GM21528 (cell line): ENCODE data around the gene PMFBP1.

ENCODE experiments used
- ATAC-seq: cut with Tn5 transposase; IDR thresholded peaks from one replicate; pipeline ENCODE4 v1.9.1; 2021; ENCODE audit warnings: mild to moderate bottlenecking, moderate library complexity; ENCODE audit not compliant: unreplicated experiment, low FRiP score

PMFBP1 gene

GRCh38 chr16:72137380-72138063 is 34.4 kb downstream of the PMFBP1 start:
- no peak for ATAC-seq

- ATAC-seq: no peak
These were observed 37.4 kb downstream of the PMFBP1 start for GRCh38 chr16:72134507-72134906.

GRCh38 chr16:72132726-72133125 is 39.2 kb downstream of the PMFBP1 start:
- ATAC-seq: no peak

- no peak for ATAC-seq
These were observed 40.9 kb downstream of the PMFBP1 start for GRCh38 chr16:72131036-72131435.

- ATAC-seq: no peak
These were observed 41.8 kb downstream of the PMFBP1 start for GRCh38 chr16:72129976-72130656.

GRCh38 chr16:72128701-72129100 is 43.3 kb downstream of the PMFBP1 start:
- no peak for ATAC-seq

- ATAC-seq: no peak
These were observed 45.6 kb downstream of the PMFBP1 start for GRCh38 chr16:72126429-72126765.

- ATAC-seq: no peak
These were observed 46.1 kb downstream of the PMFBP1 start for GRCh38 chr16:72125635-72126428.

- ATAC-seq: peak; percentile 72
These were observed 47.0 kb downstream of the PMFBP1 start for GRCh38 chr16:72124761-72125634.

GRCh38 chr16:72124148-72124547 is 47.8 kb downstream of the PMFBP1 start:
- no peak for ATAC-seq

GRCh38 chr16:72123426-72123825 is 48.5 kb downstream of the PMFBP1 start:
- no peak for ATAC-seq

GRCh38 chr16:72122916-72123315 is 49.0 kb downstream of the PMFBP1 start:
- ATAC-seq: no peak

GRCh38 chr16:72122308-72122707 is 49.6 kb downstream of the PMFBP1 start:
- ATAC-seq: no peak

- ATAC-seq: no peak
These were observed 51.9 kb downstream of the PMFBP1 start for GRCh38 chr16:72120026-72120425.

- no peak for ATAC-seq
These were observed 58.4 kb downstream of the PMFBP1 start for GRCh38 chr16:72113616-72113945.

- ATAC-seq: no peak
These were observed 58.9 kb downstream of the PMFBP1 start for GRCh38 chr16:72112906-72113615.

- no peak for ATAC-seq
These were observed 59.5 kb downstream of the PMFBP1 start for GRCh38 chr16:72112452-72112792.

GRCh38 chr16:72111657-72112451 is 60.1 kb downstream of the PMFBP1 start:
- ATAC-seq: no peak
